Spleen (tissue), 11 donors: ENCODE data around the gene ZNF782. TPM values are rescaled to one million over a fixed set of nuclear protein-coding genes. Genes with fewer than 3 reads are reported as not detected.
"Not testable (repeated sequence)": the region's sequence is repeated elsewhere in the genome, so short reads cannot be mapped to it uniquely, and the experiment has no call there.

Experiments used
- DNase-seq: peaks from one replicate; pipeline ENCODE4 v3.0.0-alpha.2; 2020
- H3K27ac ChIP-seq, 8 donors: fragments of 200-600 bp; sonication (generic) in 7 of 8; 1 replicate in 4 of 8; 2 replicates in 4 of 8; pipeline versions ENCODE4 v1.5.0 to v1.8.0; 2016 to 2021; ENCODE audit warnings: inconsistent platforms in 4 of 8, mild to moderate bottlenecking in 4 of 8, moderate library complexity in 1 of 8
- H3K27me3 ChIP-seq, 7 donors: fragments of 200-600 bp; sonication (generic) in 6 of 7; replicated peaks in 1 of 7; 1 replicate in 4 of 7; 2 replicates in 3 of 7; pipeline versions ENCODE4 v1.5.0 to v1.8.0; 2016 to 2021; ENCODE audit warnings: inconsistent platforms in 3 of 7, mild to moderate bottlenecking in 1 of 7
- H3K36me3 ChIP-seq, 6 donors: fragments of 200-600 bp; sonication (generic) in 5 of 6; 1 replicate in 4 of 6; 2 replicates in 2 of 6; pipeline versions ENCODE4 v1.5.0 to v1.8.0; 2016 to 2021; ENCODE audit warnings: inconsistent platforms in 2 of 6
- H3K4me1 ChIP-seq, 6 donors: fragments of 200-600 bp; sonication (generic) in 5 of 6; 1 replicate in 3 of 6; 2 replicates in 3 of 6; pipeline versions ENCODE4 v1.5.0 to v1.8.0; 2016 to 2021; ENCODE audit warnings: inconsistent platforms in 3 of 6
- H3K4me3 ChIP-seq, 8 donors: fragments of 200-600 bp; sonication (generic) in 7 of 8; 1 replicate in 4 of 8; 2 replicates in 4 of 8; pipeline versions ENCODE4 v1.5.0 to v1.8.0; 2016 to 2021; ENCODE audit warnings: inconsistent platforms in 4 of 8, mild to moderate bottlenecking in 4 of 8, moderate library complexity in 2 of 8
- H3K9me3 ChIP-seq, 8 donors: fragments of 200-600 bp; sonication (generic) in 7 of 8; 1 replicate in 4 of 8; 2 replicates in 4 of 8; pipeline versions ENCODE4 v1.5.0 to v1.8.0; 2016 to 2021; ENCODE audit warnings: inconsistent platforms in 4 of 8
- CTCF ChIP-seq, 11 experiments: fragments of 200-600 bp in 7 of 11; fragments of 450-650 bp in 4 of 11; sonication (generic) in 4 of 11; IDR thresholded peaks in 8 of 11; conservative IDR thresholded peaks in 3 of 11; 1 replicate in 7 of 11; 2 replicates in 4 of 11; pipeline versions ENCODE4 v1.4.0 to v1.8.0; 2016 to 2021; ENCODE audit warnings: antibody characterized with exemption in 11 of 11, inconsistent platforms in 4 of 11, mild to moderate bottlenecking in 1 of 11
- POLR2A ChIP-seq, 3 donors: fragments of 450-650 bp; IDR thresholded peaks; one replicate each; pipeline ENCODE4 v1.5.1; 2017; ENCODE audit warnings: antibody characterized with exemption in 3 of 3, mild to moderate bottlenecking in 1 of 3
- POLR2AphosphoS5 ChIP-seq, 3 donors: sonication (generic); formaldehyde crosslinking; IDR thresholded peaks; one replicate each; pipeline ENCODE4 v1.5.1; 2017; ENCODE audit warnings: antibody characterized with exemption in 3 of 3
- WGBS, 5 donors: extraction: QIAGEN DNeasy Blood & Tissue Kit in 3 of 5; methylation state at CpG; one replicate each; pipeline versions ENCODE4 v1.1.5 to v1.1.7; 2013 to 2018; 5-methylcytosine and 5-hydroxymethylcytosine counted together
- intact Hi-C: fragments of 100-400 bp; cut with DNase I; formaldehyde crosslinking; loops from one replicate; pipeline ENCODE4 v1.15.0; 2023; ENCODE audit warnings: low total_unique reads
- polyA plus RNA-seq, 3 donors: library from polyadenylated mRNA; stranded (reverse); fragments of 200-250 nt; gene quantifications; one replicate each; pipeline ENCODE4 v1.2.1, GENCODE V29; 2013
- total RNA-seq, 7 donors: library from RNA; depleted of rRNA in 3 of 7; stranded (reverse); fragments of >200 nt in 3 of 7; fragmentation: NEBNext Ultra II Directional in 4 of 7; extraction: Animal tissue kit (Norgen Biotek cat#: 25700) in 4 of 7; gene quantifications; one replicate each; pipeline versions ENCODE4 v1.1.0 to v1.2.1, GENCODE V29; 2016 to 2021
- donor health status: healthy with polysubstance abuse.
- donor health status: DM: no; HTN: no; CAD: no; lungs with moderate emphysema.
- donor health status: DM: no; HTN: no; CAD: no.
- donor health status: Bipolar disorder and iron deficiency.
- donor health status: healthy.
- donor health status: DM: no; HTN: no; CAD: no.
- donor health status: DM: yes; HTN: yes; CAD: no.

Gene ZNF782
- total and polyA plus RNA-seq, 10 donors: 1.7 to 18.0 (median 6.9) TPM

- DNase-seq: no peak
- TF ChIP-seq CTCF (IDR thresholded peaks at IDR 0.05 in 8 of 11, conservative IDR thresholded peaks at IDR 0.05 in 3 of 11) (no peak), POLR2A (IDR thresholded peaks at IDR 0.05) (no peak), POLR2AphosphoS5 (IDR thresholded peaks at IDR 0.05) (no peak)
- intact Hi-C loops: no loop called here
- Histone ChIP-seq H3K4me1 (no peaks in the 10 kb centered on the region), H3K36me3 (no peaks in the 10 kb centered on the region), H3K9me3 (peaks cover 0 to 19% (median 6%) of the 10 kb centered on the region in 8 donors), H3K27me3 (peaks cover 0 to 6% (median 0%) of the 10 kb centered on the region in 7 donors), H3K27ac (no peak overlapping the region), H3K4me3 (no peak overlapping the region)
- WGBS, 5 donors: 85 to 91% (median 88%) methylated on average over 5 of the region's 5 CpGs
Observed at GRCh38 chr9:96868709-96869108, 14.4 kb upstream of the ZNF782 start.

GRCh38 chr9:96867079-96867804 is 12.9 kb upstream of the ZNF782 start:
- TF ChIP-seq POLR2A (IDR thresholded peaks at IDR 0.05) (no peak), POLR2AphosphoS5 (IDR thresholded peaks at IDR 0.05) (no peak), CTCF (IDR thresholded peaks at IDR 0.05 in 8 of 11, conservative IDR thresholded peaks at IDR 0.05 in 3 of 11) (no peak)
- Histone ChIP-seq H3K27me3 (no peaks in the 10 kb centered on the region), H3K9me3 (peaks cover 0 to 19% (median 6%) of the 10 kb centered on the region in 8 donors), H3K27ac (no peak overlapping the region), H3K4me1 (no peaks in the 10 kb centered on the region), H3K4me3 (no peak overlapping the region), H3K36me3 (no peaks in the 10 kb centered on the region)
- 79 to 85% (median 84%) methylated on average over 7 of the region's 7 CpGs for WGBS, 5 donors
- intact Hi-C loops: no loop called here
- DNase-seq: no peak

- peaks cover 0 to 19% (median 6%) of the 10 kb centered on the region in 8 donors for H3K9me3 ChIP-seq
- 78 to 82% (median 82%) methylated on average over 2 of the region's 2 CpGs for WGBS, 5 donors
- H3K4me3 ChIP-seq, H3K27ac ChIP-seq, intact Hi-C loops, H3K36me3 ChIP-seq, DNase-seq, H3K4me1 ChIP-seq, H3K27me3 ChIP-seq: not testable (repeated sequence)
Observed at GRCh38 chr9:96865240-96865639, 10.9 kb upstream of the ZNF782 start.

- peaks cover 0 to 7% (median 5%) of the 10 kb centered on the region in 6 donors for H3K4me1 ChIP-seq
- intact Hi-C loops: loop anchor here (5.0 to 10.0 kb wide), 2 partner anchors 538 to 755 kb away; no protein-coding TSS in a partner anchor
- no peak for TF ChIP-seq CTCF (IDR thresholded peaks at IDR 0.05 in 8 of 11, conservative IDR thresholded peaks at IDR 0.05 in 3 of 11)
- no peak for TF ChIP-seq POLR2A (IDR thresholded peaks at IDR 0.05)
- TF ChIP-seq POLR2AphosphoS5 (IDR thresholded peaks at IDR 0.05): no peak
- peaks cover 0 to 8% (median 0%) of the 10 kb centered on the region in 6 donors for H3K36me3 ChIP-seq
- DNase-seq: no peak
- H3K27ac ChIP-seq: no peak overlapping the region
- H3K4me3 ChIP-seq: no peak overlapping the region
- H3K9me3 ChIP-seq: no peaks in the 10 kb centered on the region
- WGBS, 5 donors: 86 to 92% (median 89%) methylated on average over 8 of the region's 8 CpGs
- peaks cover 0 to 5% (median 0%) of the 10 kb centered on the region in 7 donors for H3K27me3 ChIP-seq
Observed at GRCh38 chr9:96859461-96860198, 5.3 kb upstream of the ZNF782 start.
